GM13977 (cell line): ENCODE measurements around the gene LRRFIP1.

Source experiments
- DNase-seq: peaks from one replicate; pipeline ENCODE4 v3.0.0; 2012; ENCODE audit warnings: low spot score
- CTCF ChIP-seq: IDR thresholded peaks from 2 replicates; pipeline ENCODE4 v1.5.1; 2012; ENCODE audit warnings: mild to moderate bottlenecking, control low read depth; ENCODE audit not compliant: insufficient read depth; ENCODE audit errors: extremely low read depth, missing control alignments
- in situ Hi-C: fragments of 300-500 bp; cut with MboI; formaldehyde crosslinking; loops from one replicate; pipeline ENCODE4 v1.12.0; 2022; ENCODE audit warnings: low sequenced_read_pairs, low pct_unique_long_range_greater_than_20kb, mixed read lengths, inconsistent platforms; ENCODE audit not compliant: unreplicated experiment

LRRFIP1 gene

GRCh38 chr2:237598468-237599208, 28.7 kb upstream of the LRRFIP1 start:
- in situ Hi-C loops = no loop called here
- no peak for TF ChIP-seq CTCF
- DNase-seq = no peak

- no peak for DNase-seq
- in situ Hi-C loops = no loop called here
Observed at GRCh38 chr2:237599465-237600110, 27.8 kb upstream of the LRRFIP1 start.

GRCh38 chr2:237600205-237600846, 27.1 kb upstream of the LRRFIP1 start:
- no peak for DNase-seq
- no peak for TF ChIP-seq CTCF
- in situ Hi-C loops = no loop called here

More at GRCh38 chr2:237599465-237600110, 27.8 kb upstream of the LRRFIP1 start:
- no peak for TF ChIP-seq CTCF

- no peak for DNase-seq
- in situ Hi-C loops = no loop called here
- no peak for TF ChIP-seq CTCF
Observed at GRCh38 chr2:237601453-237602116, 25.8 kb upstream of the LRRFIP1 start.

GRCh38 chr2:237602409-237602808, 25.0 kb upstream of the LRRFIP1 start:
- no peak for TF ChIP-seq CTCF
- no peak for DNase-seq
- in situ Hi-C loops = no loop called here

- DNase-seq = no peak
- in situ Hi-C loops = no loop called here
- TF ChIP-seq CTCF = no peak
Observed at GRCh38 chr2:237603049-237603717, 24.2 kb upstream of the LRRFIP1 start.
